HCT116 (cell line): ENCODE measurements around the gene ACAP3. TPM values are rescaled to one million over a fixed set of nuclear protein-coding genes. Genes with fewer than 3 reads are reported as not detected.
A peak's percentile ranks its signal among the peaks of the same experiment; 100 is the strongest.

Experiments used
- ATAC-seq: fragments of 200-7000 bp; cut with Tn5 transposase; 2 replicates; pipeline ENCODE4 v1.9.1; 2020; ENCODE audit warnings: mild to moderate bottlenecking, moderate library complexity
- BruUV-seq: library from RNA; stranded (reverse); fragments of 400-500 nt; replicated peaks from 2 replicates; lab custom pipeline; 2021; lab: Mats Ljungman, UMichigan
- CTCF ChIA-PET: fragments of 300-600 bp; sonication (Branson Sonifier 250); formaldehyde crosslinking; loops from one replicate; lab custom pipeline; 2021; ENCODE audit warnings: antibody characterized with exemption; lab: Charles Lee
- POLR2A ChIA-PET: fragments of 300-600, 350-600 bp; sonication (Branson Sonifier 250); formaldehyde crosslinking; loops from one replicate; lab custom pipeline; 2021; ENCODE audit warnings: antibody characterized with exemption; lab: Charles Lee
- RAD21 ChIA-PET, 2 experiments: fragments of 300-600 bp; sonication (Branson Sonifier 250); formaldehyde crosslinking; loops; one replicate each; lab custom pipeline; 2023; ENCODE audit warnings: low total read pairs in 2 of 2; ENCODE audit not compliant: uncharacterized antibody in 2 of 2, unreplicated experiment in 2 of 2, low non-redundant PET in 1 of 2; lab: Charles Lee
- DNase-seq: peaks from one replicate; pipeline ENCODE4 v3.0.0-alpha.2; 2010; ENCODE audit warnings: low read depth, low spot score
- H2AFZ ChIP-seq: fragments of 200-600 bp; shearing (Covaris generic), sonication (generic); 2 replicates; pipeline ENCODE4 v1.6.1; 2017; ENCODE audit warnings: low read depth, mixed run types, mixed read lengths, antibody characterized with exemption, low read length; ENCODE audit not compliant: poor library complexity, severe bottlenecking
- H3K27ac ChIP-seq: 2 replicates; pipeline ENCODE4 v1.5.1; 2012; ENCODE audit warnings: low read depth, low read length
- H3K27me3 ChIP-seq: fragments of 200-600 bp; sonication (generic); 2 replicates; pipeline ENCODE4 v1.6.1; 2016; ENCODE audit warnings: mixed run types, low read length, mixed read lengths; ENCODE audit not compliant: insufficient read depth
- H3K36me3 ChIP-seq, 2 experiments: fragments of 200-500 bp in 1 of 2; fragments of 200-600 bp in 1 of 2; sonication (Bioruptor generic) in 1 of 2; sonication (generic) in 1 of 2; 2 replicates each; pipeline versions ENCODE4 v1.5.1 to v1.6.1; 2014 to 2016; ENCODE audit warnings: low read length in 2 of 2, inconsistent platforms in 1 of 2, mixed read lengths in 1 of 2, mixed run types in 1 of 2; ENCODE audit not compliant: insufficient read depth in 2 of 2, control insufficient read depth in 1 of 2
- H3K4me1 ChIP-seq, 2 experiments: fragments of 200-600 bp in 1 of 2; sonication (generic) in 1 of 2; 2 replicates each; pipeline versions ENCODE4 v1.5.1 to v1.6.1; 2012 to 2017; ENCODE audit warnings: low read length in 2 of 2, inconsistent platforms in 1 of 2, mild to moderate bottlenecking in 1 of 2, mixed read lengths in 1 of 2, mixed run types in 1 of 2, moderate library complexity in 1 of 2; ENCODE audit not compliant: insufficient read depth in 2 of 2, control insufficient read depth in 1 of 2
- H3K4me2 ChIP-seq: fragments of 200-600 bp; sonication (generic); 2 replicates; pipeline ENCODE4 v1.6.1; 2017; ENCODE audit warnings: mixed run types, low read length, mixed read lengths
- H3K4me3 ChIP-seq, 2 experiments: fragments of 200-600 bp in 1 of 2; sonication (generic) in 1 of 2; replicated peaks in 1 of 2; 2 replicates each; pipeline ENCODE4 v1.5.1; 2011 to 2016; ENCODE audit warnings: low read length in 2 of 2, control low read depth in 1 of 2, low read depth in 1 of 2, mild to moderate bottlenecking in 1 of 2, mixed read lengths in 1 of 2, mixed run types in 1 of 2
- H3K79me2 ChIP-seq: fragments of 200-600 bp; sonication (generic); 2 replicates; pipeline ENCODE4 v1.6.1; 2017; ENCODE audit warnings: mild to moderate bottlenecking, mixed run types, low read length, moderate library complexity, mixed read lengths; ENCODE audit not compliant: insufficient read depth
- H3K9ac ChIP-seq: fragments of 200-600 bp; sonication (generic); 2 replicates; pipeline ENCODE4 v1.6.1; 2016; ENCODE audit warnings: low read length, mixed read lengths
- H3K9me2 ChIP-seq: fragments of 200-600 bp; sonication (generic), shearing (Covaris generic); 2 replicates; pipeline ENCODE4 v1.6.1; 2017; ENCODE audit warnings: mixed run types, mild to moderate bottlenecking, moderate library complexity; ENCODE audit not compliant: insufficient read depth
- H3K9me3 ChIP-seq, 2 experiments: fragments of 200-500 bp in 1 of 2; fragments of 200-600 bp in 1 of 2; sonication (Bioruptor generic) in 1 of 2; sonication (generic) in 1 of 2; 2 replicates each; pipeline ENCODE4 v1.6.1; 2014 to 2017; ENCODE audit warnings: low read length in 2 of 2, mixed read lengths in 2 of 2, inconsistent platforms in 1 of 2, low read depth in 1 of 2, mild to moderate bottlenecking in 1 of 2, mixed run types in 1 of 2, moderate library complexity in 1 of 2; ENCODE audit not compliant: control insufficient read depth in 1 of 2, insufficient read depth in 1 of 2
- H4K20me1 ChIP-seq: fragments of 200-600 bp; sonication (generic), shearing (Covaris generic); 2 replicates; pipeline ENCODE4 v1.6.1; 2017; ENCODE audit warnings: mixed run types, mild to moderate bottlenecking, moderate library complexity; ENCODE audit not compliant: insufficient read depth
- ATF3 ChIP-seq: IDR thresholded peaks from 2 replicates; pipeline ENCODE4 v1.6.1; 2012
- CBX3 ChIP-seq: IDR thresholded peaks from 2 replicates; pipeline ENCODE4 v1.6.1; 2012; ENCODE audit warnings: low read depth
- CEBPB ChIP-seq: IDR thresholded peaks from 2 replicates; pipeline ENCODE4 v1.6.1; 2012; ENCODE audit warnings: low read depth
- CTCF ChIP-seq, 3 experiments: fragments of 200-600 bp in 1 of 3; sonication (generic) in 1 of 3; IDR thresholded peaks in 2 of 3; conservative IDR thresholded peaks in 1 of 3; 2 replicates each; pipeline ENCODE4 v1.5.1; 2012 to 2017; ENCODE audit warnings: low read depth in 2 of 3, low read length in 2 of 3, antibody characterized with exemption in 1 of 3, borderline replicate concordance in 1 of 3, control low read depth in 1 of 3, mild to moderate bottlenecking in 1 of 3, mixed read lengths in 1 of 3, mixed run types in 1 of 3, moderate library complexity in 1 of 3; ENCODE audit not compliant: insufficient read depth in 1 of 3
- EGR1 ChIP-seq: IDR thresholded peaks from 2 replicates; pipeline ENCODE4 v1.6.1; 2012; ENCODE audit warnings: low read depth
- EZH2 ChIP-seq: fragments of 200-600 bp; sonication (generic); IDR thresholded peaks from 2 replicates; pipeline ENCODE4 v1.6.1; 2017; ENCODE audit warnings: antibody characterized with exemption, mixed run types
- FOSL1 ChIP-seq: IDR thresholded peaks from 2 replicates; pipeline ENCODE4 v1.6.1; 2012; ENCODE audit warnings: low read depth
- JUND ChIP-seq: IDR thresholded peaks from 2 replicates; pipeline ENCODE4 v1.6.1; 2012
- POLR2A ChIP-seq: IDR thresholded peaks from 2 replicates; pipeline ENCODE4 v1.7.0; 2011; ENCODE audit warnings: borderline replicate concordance; ENCODE audit not compliant: insufficient read depth, insufficient read length; ENCODE audit errors: extremely low read depth
- POLR2AphosphoS5 ChIP-seq: IDR thresholded peaks from 2 replicates; pipeline ENCODE4 v1.6.1; 2011; ENCODE audit warnings: mild to moderate bottlenecking, low read depth, low read length, moderate library complexity
- SIN3A ChIP-seq: IDR thresholded peaks from 2 replicates; pipeline ENCODE4 v1.6.1; 2012; ENCODE audit warnings: low read depth
- SP1 ChIP-seq: IDR thresholded peaks from 2 replicates; pipeline ENCODE4 v1.6.1; 2012; ENCODE audit warnings: low read depth
- TCF7L2 ChIP-seq: IDR thresholded peaks from 2 replicates; pipeline ENCODE4 v1.7.0; 2011; ENCODE audit warnings: borderline replicate concordance, inconsistent platforms; ENCODE audit not compliant: insufficient read depth, insufficient read length; ENCODE audit errors: extremely low read depth
- YY1 ChIP-seq: IDR thresholded peaks from 2 replicates; pipeline ENCODE4 v1.6.1; 2011; ENCODE audit warnings: low read length, low read depth, moderate library complexity, mild to moderate bottlenecking; ENCODE audit not compliant: insufficient replicate concordance; ENCODE audit errors: extremely low read depth
- ZNF274 ChIP-seq: fragments of 200-500 bp; sonication (Bioruptor generic); IDR thresholded peaks from 2 replicates; pipeline ENCODE4 v1.6.1; 2014; ENCODE audit warnings: mild to moderate bottlenecking, low read depth, low read length, inconsistent platforms
- intact Hi-C: fragments of 100-400 bp; cut with micrococcal nuclease; formaldehyde crosslinking; loops from 2 replicates; pipeline ENCODE4 v1.10.0; 2022
- total RNA-seq: library from RNA; stranded (reverse); gene quantifications from one replicate; pipeline ENCODE4 v1.2.1, GENCODE V29; 2021; ENCODE audit not compliant: unreplicated experiment

The ACAP3 gene
- total RNA-seq, 1 experiment from 2014 or later = 38.8 TPM

DNA sequence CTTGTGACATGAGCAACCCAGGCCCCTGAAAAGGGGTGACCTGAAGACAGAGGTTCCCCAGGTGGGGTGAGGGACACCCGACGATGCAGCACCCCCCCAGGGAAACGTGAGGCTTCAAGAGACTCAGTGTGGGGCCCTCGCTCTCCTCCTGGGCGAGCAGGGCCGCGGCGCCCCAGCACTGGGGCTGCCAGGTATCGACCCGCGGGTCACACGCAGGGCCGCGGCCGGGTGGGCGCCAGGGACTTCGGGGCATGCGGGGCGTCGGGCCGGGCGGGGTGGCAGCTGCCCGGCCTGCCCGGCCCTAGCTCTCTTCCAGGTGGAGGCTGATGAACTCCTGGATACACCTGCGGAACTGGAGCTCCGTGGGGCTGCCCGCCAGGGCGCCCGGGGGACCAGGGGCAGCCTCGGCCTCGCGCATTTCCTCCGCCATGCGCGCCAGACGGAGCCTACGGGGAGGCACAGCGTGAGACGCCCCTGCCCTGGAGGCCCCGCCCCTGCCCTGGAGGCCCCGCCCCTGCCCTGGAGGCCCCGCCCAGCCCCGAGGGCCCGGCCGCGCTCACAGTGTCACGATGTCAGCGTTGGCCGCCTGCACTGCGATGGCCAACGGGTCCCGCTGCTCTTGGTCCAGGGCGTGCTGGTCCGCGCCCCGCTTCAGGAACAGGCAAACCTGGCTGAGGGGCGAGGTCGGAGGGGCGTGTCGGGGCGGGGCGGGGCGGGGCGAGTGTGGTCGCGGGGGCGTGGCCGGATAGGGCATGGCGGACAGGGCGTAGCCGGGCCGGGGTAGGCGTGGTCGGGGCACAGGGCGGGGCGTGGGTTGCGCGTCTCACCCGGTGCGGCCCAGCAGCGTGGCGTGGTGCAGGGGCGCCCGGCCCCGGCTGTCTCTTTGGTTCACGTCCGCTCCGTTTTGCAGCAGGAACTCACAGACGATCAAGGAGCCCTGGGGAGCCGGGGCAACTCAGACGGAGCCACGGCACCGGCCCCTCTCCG lies 14.2 kb downstream of the ACAP3 start:
- BruUV-seq = no TSS peak
- Histone ChIP-seq H3K9ac (no peak overlapping the region), H3K27ac (peak overlapping the region; percentile 43; the same call in 1 of the 2 replicates), H3K27me3 (no peaks in the 10 kb centered on the region), H3K4me3 (no peak overlapping the region), H3K36me3 (no peaks in the 10 kb centered on the region), H3K4me1 (peaks cover 14 to 34% of the 10 kb centered on the region in 2 experiments), H4K20me1 (no peaks in the 10 kb centered on the region), H3K79me2 (no peaks in the 10 kb centered on the region), H3K4me2 (peak overlapping the region; percentile 36; the same call in 1 of the 2 replicates), H3K9me3 (no peaks in the 10 kb centered on the region), H2AFZ (no peak overlapping the region), H3K9me2 (no peaks in the 10 kb centered on the region)
- ChIA-PET POLR2A (no interaction called here), RAD21 (interaction anchor here in 1 of 2 experiments (0.6 kb wide), 1 partner anchor 81 kb away, joined by 3 read pairs; no protein-coding TSS in a partner anchor), CTCF (no interaction called here)
- intact Hi-C loops = no loop called here
- peak; percentile 78 for ATAC-seq
- DNase-seq = no peak
- TF ChIP-seq TCF7L2 (no peak), SP1 (no peak), EZH2 (no peak)

DNA sequence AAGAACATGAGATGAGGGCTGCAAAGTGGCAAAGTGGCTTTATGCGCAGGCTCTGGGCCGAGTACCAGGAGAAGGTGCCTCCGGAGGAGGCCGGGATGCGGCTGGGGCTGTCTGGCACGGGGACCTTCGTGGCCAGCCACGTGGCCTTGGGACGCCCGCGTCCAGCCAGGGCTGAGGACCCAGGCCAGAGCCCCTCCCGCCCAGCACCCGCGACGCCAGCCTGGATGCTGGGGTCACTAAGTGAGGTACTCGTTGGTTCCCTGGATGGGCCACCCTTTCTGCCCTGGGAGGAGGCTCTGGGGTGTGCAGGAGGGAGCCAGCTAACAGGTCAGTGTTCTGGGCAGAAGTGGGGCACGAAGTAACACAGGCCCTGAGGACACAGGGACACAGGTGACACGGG lies 14.9 kb downstream of the ACAP3 start:
- Histone ChIP-seq H3K4me2 (no peak overlapping the region), H2AFZ (no peak overlapping the region), H3K27ac (no peak overlapping the region; the same call in 1 of the 2 replicates), H4K20me1 (no peaks in the 10 kb centered on the region), H3K9me3 (no peaks in the 10 kb centered on the region)
- CTCF ChIA-PET = interaction anchor here (1.6 to 2.8 kb wide), 2 partner anchors 171 to 308 kb away, joined by 8 to 30 read pairs; no protein-coding TSS in a partner anchor
- no TSS peak for BruUV-seq
- TF ChIP-seq FOSL1 (no peak), JUND (no peak), TCF7L2 (no peak), ATF3 (no peak), CBX3 (no peak), SIN3A (no peak), CEBPB (no peak), CTCF (IDR thresholded peaks at IDR 0.05 in 2 of 3, conservative IDR thresholded peaks at IDR 0.05 in 1 of 3; ENCODE audit: borderline replicate concordance in 1 of 3, insufficient read depth in 1 of 3, low read depth in 2 of 3, low read length in 2 of 3) (no peak), ZNF274 (no peak), EGR1 (no peak), YY1 (no peak), POLR2AphosphoS5 (no peak), POLR2A (no peak), EZH2 (no peak), SP1 (no peak)
- TF ChIP-seq, all 23 proteins: peak for 0
- no peak for DNase-seq
- Histone ChIP-seq H3K4me3 (no peak overlapping the region), H3K4me1 (peaks cover 14 to 34% of the 10 kb centered on the region in 2 experiments), H3K9ac (no peak overlapping the region), H3K9me2 (no peaks in the 10 kb centered on the region), H3K36me3 (no peaks in the 10 kb centered on the region), H3K79me2 (no peaks in the 10 kb centered on the region), H3K27me3 (no peaks in the 10 kb centered on the region)
- POLR2A ChIA-PET = no interaction called here
- intact Hi-C loops = no loop called here
- RAD21 ChIA-PET = no interaction called here
- ATAC-seq = no peak
